Measurements from ENCODE around the gene KHK.
A peak's percentile ranks its signal among the peaks of the same experiment; 100 is the strongest.

KHK gene

DNA sequence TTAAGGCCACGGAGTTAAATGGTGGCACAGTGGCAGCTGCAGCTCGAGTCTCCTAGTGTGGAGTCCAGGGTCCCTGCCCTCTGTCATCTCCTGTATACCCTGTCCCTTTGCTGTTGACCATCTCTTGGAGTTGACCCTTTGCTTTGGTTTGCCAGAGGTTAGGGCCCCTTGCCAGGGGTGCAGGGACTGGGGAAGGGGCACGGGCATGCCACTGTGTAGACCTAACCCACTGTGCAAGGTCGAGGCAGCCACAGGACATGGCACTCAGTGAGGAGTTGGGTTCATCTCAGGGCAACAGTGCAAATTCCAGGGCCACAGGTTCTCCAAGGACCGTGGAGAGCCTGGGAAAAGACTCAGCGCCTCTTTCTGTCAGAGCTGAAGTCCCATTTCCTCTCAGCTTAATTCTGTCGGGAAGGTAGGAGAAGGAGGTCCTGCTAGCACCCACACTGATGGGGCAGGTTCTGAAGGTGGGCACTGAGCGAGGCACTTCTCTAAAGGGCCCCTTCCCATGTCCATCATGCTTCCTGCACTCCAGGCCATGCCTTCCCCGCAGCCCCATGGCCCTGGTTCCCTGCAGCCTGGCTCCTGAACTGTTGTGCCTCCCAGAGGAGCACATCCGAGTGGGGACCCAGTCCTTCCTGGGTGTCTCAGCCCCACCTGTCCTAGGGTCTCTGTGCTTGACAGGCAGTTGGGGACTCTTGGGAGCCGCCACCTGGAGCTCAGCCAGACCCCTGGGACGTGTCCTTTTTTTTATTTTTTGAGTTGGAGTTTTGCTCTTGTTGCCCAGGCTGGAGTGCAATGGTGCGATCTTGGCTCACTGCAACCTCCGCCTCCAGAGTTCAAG, 2.8 kb downstream of the KHK start:
- DNase-seq = no peak
- intact Hi-C loops (cut with DNase I) = loop anchor here (5.0 to 10.0 kb wide), 3 partner anchors 37 to 127 kb away; partner anchors contain the start of genes AGBL5 and TMEM214

- DNase-seq = no peak
- intact Hi-C loops (cut with DNase I) = loop anchor here (10.0 kb wide), 1 partner anchor 193 kb away; the partner anchor contains the start of gene TRIM54
These were observed 5.4 kb downstream of the KHK start for GRCh38 chr2:27091746-27092695.

- intact Hi-C loops (cut with DNase I) = loop anchor here (10.0 kb wide), 1 partner anchor 192 kb away; the partner anchor contains the start of gene TRIM54
- DNase-seq = no peak
These were observed 6.3 kb downstream of the KHK start for GRCh38 chr2:27092696-27093429.

GRCh38 chr2:27093430-27094352, 7.1 kb downstream of the KHK start:
- DNase-seq = no peak
- intact Hi-C loops (cut with DNase I) = loop anchor here (10.0 kb wide), 1 partner anchor 191 kb away; the partner anchor contains the start of gene TRIM54

- DNase-seq = no peak
- intact Hi-C loops (cut with DNase I) = loop anchor here (10.0 kb wide), 1 partner anchor 190 kb away; the partner anchor contains the start of gene TRIM54
These were observed 7.9 kb downstream of the KHK start for GRCh38 chr2:27094353-27094984.

DNA sequence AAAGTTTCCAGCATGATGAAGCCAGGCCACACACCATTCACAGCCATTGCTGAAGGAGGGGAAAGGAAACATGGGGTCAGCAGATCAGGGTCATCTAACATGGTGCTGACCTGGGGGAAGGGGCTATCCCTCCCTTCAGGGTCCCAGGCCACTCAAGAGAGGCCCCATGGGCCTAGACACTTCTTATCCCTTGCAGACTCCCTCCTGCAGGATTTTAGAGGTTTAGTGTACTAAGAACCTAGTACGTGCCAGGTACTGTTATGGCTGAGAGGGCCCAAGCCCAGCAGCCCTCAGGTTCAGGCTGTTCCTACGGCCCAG, 8.8 kb downstream of the KHK start:
- no peak for DNase-seq
- intact Hi-C loops (cut with DNase I) = loop anchor here (10.0 kb wide), 1 partner anchor 189 kb away; the partner anchor contains the start of gene TRIM54

GRCh38 chr2:27095745-27096651, 9.4 kb downstream of the KHK start:
- intact Hi-C loops (cut with DNase I) = loop anchor here (10.0 kb wide), 1 partner anchor 189 kb away; the partner anchor contains the start of gene TRIM54
- peak; percentile 58 to 91 (median 80) for DNase-seq

- no peak for DNase-seq
- intact Hi-C loops (cut with DNase I) = loop anchor here (10.0 kb wide), 1 partner anchor 188 kb away; the partner anchor contains the start of gene TRIM54
These were observed 10.3 kb downstream of the KHK start for GRCh38 chr2:27096748-27097297.

GRCh38 chr2:27097341-27097740, 10.8 kb downstream of the KHK start:
- no peak for DNase-seq
- intact Hi-C loops (cut with DNase I) = loop anchor here (10.0 kb wide), 1 partner anchor 187 kb away; the partner anchor contains the start of gene TRIM54

DNA sequence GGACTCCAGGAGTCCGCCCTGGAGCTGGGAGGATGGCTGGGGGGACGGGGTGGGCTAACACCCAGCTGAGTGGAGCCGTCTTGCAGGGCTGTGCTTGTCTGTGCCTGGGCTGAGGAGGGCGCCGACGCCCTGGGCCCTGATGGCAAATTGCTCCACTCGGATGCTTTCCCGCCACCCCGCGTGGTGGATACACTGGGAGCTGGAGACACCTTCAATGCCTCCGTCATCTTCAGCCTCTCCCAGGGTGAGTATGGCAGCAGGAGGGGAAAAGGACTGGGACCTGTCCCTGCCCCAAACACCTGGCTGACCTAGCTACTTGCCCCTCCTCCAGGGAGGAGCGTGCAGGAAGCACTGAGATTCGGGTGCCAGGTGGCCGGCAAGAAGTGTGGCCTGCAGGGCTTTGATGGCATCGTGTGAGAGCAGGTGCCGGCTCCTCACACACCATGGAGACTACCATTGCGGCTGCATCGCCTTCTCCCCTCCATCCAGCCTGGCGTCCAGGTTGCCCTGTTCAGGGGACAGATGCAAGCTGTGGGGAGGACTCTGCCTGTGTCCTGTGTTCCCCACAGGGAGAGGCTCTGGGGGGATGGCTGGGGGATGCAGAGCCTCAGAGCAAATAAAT, 12.9 kb downstream of the KHK start:
- intact Hi-C loops (cut with DNase I) = loop anchor here (10.0 kb wide), 1 partner anchor 185 kb away; the partner anchor contains the start of gene TRIM54
- DNase-seq = no peak

- no peak for DNase-seq
- intact Hi-C loops (cut with DNase I) = no loop called here
These were observed 13.5 kb downstream of the KHK start for GRCh38 chr2:27100036-27100435.

- DNase-seq = no peak
- intact Hi-C loops (cut with DNase I) = no loop called here
These were observed 15.8 kb downstream of the KHK start for GRCh38 chr2:27102329-27102728.

GRCh38 chr2:27105981-27106380, 19.4 kb downstream of the KHK start:
- no peak for DNase-seq
- intact Hi-C loops (cut with DNase I) = no loop called here

GRCh38 chr2:27108221-27108620, 21.6 kb downstream of the KHK start:
- intact Hi-C loops (cut with DNase I) = no loop called here

GRCh38 chr2:27109083-27109482, 22.5 kb downstream of the KHK start:
- no peak for DNase-seq
- intact Hi-C loops (cut with DNase I) = no loop called here

More at GRCh38 chr2:27108221-27108620, 21.6 kb downstream of the KHK start:
- DNase-seq = no peak

Data from head of caudate nucleus (tissue), 42 donors.